Calu3 (cell line): ENCODE results near the gene SLC66A3. TPM values are rescaled to one million over a fixed set of nuclear protein-coding genes. Genes with fewer than 3 reads are reported as not detected.
A peak's percentile ranks its signal among the peaks of the same experiment; 100 is the strongest.

ENCODE experiments used
- BruUV-seq: library from RNA; stranded (reverse); fragments of 400-500 nt; replicated peaks from 2 replicates; lab custom pipeline; 2021; lab: Mats Ljungman, UMichigan
- CTCF ChIA-PET: fragments of 300-600 bp; sonication (Branson Sonifier 250); formaldehyde crosslinking; loops from one replicate; lab custom pipeline; 2022; ENCODE audit warnings: antibody characterized with exemption; lab: Charles Lee
- DNase-seq: peaks from one replicate; pipeline ENCODE4 v3.0.0; 2022
- H3K27ac Mint-ChIP-seq: one replicate; pipeline ENCODE4 v1.8.0; 2022; ENCODE audit warnings: mixed read lengths; ENCODE audit not compliant: unreplicated experiment
- H3K27me3 Mint-ChIP-seq: one replicate; pipeline ENCODE4 v1.8.0; 2022; ENCODE audit warnings: mixed read lengths; ENCODE audit not compliant: unreplicated experiment
- H3K36me3 Mint-ChIP-seq: one replicate; pipeline ENCODE4 v1.8.0; 2022; ENCODE audit warnings: mild to moderate bottlenecking, moderate library complexity, mixed read lengths; ENCODE audit not compliant: insufficient read depth, unreplicated experiment
- H3K4me1 Mint-ChIP-seq: one replicate; pipeline ENCODE4 v1.8.0; 2022; ENCODE audit warnings: mild to moderate bottlenecking, low read depth, mixed read lengths; ENCODE audit not compliant: unreplicated experiment
- H3K4me3 Mint-ChIP-seq: one replicate; pipeline ENCODE4 v1.8.0; 2022; ENCODE audit warnings: mild to moderate bottlenecking, low read depth, moderate library complexity, mixed read lengths; ENCODE audit not compliant: unreplicated experiment
- H3K9me3 Mint-ChIP-seq: one replicate; pipeline ENCODE4 v1.8.0; 2022; ENCODE audit warnings: low read depth, mixed read lengths; ENCODE audit not compliant: unreplicated experiment
- CTCF ChIP-seq: fragments of 200-600 bp; IDR thresholded peaks from one replicate; pipeline ENCODE4 v1.8.0; 2022; ENCODE audit warnings: antibody characterized with exemption; ENCODE audit not compliant: unreplicated experiment
- intact Hi-C: fragments of 100-400 bp; cut with micrococcal nuclease; formaldehyde crosslinking; loops from one replicate; pipeline ENCODE4 v1.10.0; 2022; ENCODE audit not compliant: unreplicated experiment
- total RNA-seq: library from RNA; stranded (reverse); gene quantifications from 2 replicates; pipeline ENCODE4 v1.2.3, GENCODE V29; 2022

SLC66A3 gene
- total RNA-seq, 1 experiment from 2014 or later = 13.5 TPM

GRCh38 chr2:11128243-11128951, 26.9 kb upstream of the SLC66A3 start:
- peaks cover 9% of the 10 kb centered on the region for H3K36me3 Mint-ChIP-seq
- intact Hi-C loops = loop anchor here (10.0 kb wide), 2 partner anchors 214 to 414 kb away; partner anchors contain the start of gene KCNF1
- CTCF ChIA-PET = interaction anchor here (2.0 to 2.3 kb wide), 2 partner anchors 293 to 296 kb away, joined by 10 to 15 read pairs; no protein-coding TSS in a partner anchor

DNA sequence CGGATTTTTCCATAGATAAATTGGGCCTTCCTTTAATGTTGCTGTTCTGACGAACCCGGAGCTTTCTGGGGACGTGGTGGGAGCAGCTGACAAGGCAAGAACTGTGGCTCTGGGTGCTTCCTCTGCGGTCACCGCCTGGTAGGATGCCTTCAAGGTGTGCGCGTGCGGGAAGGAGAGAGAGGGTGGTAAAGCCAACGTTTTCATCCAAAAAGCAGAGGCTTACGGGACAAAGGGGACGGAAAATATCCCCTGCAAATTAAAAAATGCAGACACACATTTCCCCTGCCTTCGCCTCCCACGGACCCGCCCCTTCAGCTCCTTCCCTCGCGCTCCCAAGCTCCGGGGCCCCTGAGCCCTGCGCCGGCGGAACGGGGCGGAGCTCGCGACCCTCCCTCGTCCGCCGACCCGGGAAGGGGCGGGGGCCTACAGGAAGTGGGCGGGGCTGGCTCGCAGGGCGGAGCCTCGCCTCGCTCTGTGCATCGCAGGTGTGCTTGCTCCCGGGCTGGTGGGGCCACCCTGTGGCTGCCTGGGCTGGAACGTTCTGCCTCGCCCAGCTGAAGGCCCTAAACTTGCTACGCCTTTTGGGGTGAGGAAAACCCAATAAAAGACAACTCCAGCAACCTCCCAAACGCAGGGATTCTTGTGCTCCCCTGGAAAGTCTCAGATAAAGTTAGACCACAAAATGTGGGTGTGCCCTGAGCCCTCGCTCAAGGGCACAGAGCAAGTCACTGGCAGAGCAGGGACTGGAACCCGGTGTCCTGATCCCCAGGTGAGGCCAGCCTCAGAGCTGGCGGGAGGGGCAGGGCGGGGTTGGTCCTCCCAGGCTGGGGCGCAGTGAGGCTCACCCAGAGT, 25.4 kb upstream of the SLC66A3 start:
- BruUV-seq = no TSS peak
- no peak overlapping the region for H3K27ac Mint-ChIP-seq
- H3K4me3 Mint-ChIP-seq = peak overlapping the region; percentile 21
- peaks cover 35% of the 10 kb centered on the region for H3K27me3 Mint-ChIP-seq
- H3K36me3 Mint-ChIP-seq = peaks cover 9% of the 10 kb centered on the region
- H3K4me1 Mint-ChIP-seq = peaks cover 14% of the 10 kb centered on the region
- DNase-seq = peak; percentile 84
- intact Hi-C loops = loop anchor here (10.0 kb wide), 2 partner anchors 215 to 415 kb away; partner anchors contain the start of gene KCNF1
- no peaks in the 10 kb centered on the region for H3K9me3 Mint-ChIP-seq
- CTCF ChIA-PET = interaction anchor here (2.0 to 2.3 kb wide), 2 partner anchors 294 to 297 kb away, joined by 10 to 15 read pairs; no protein-coding TSS in a partner anchor
- no peak for TF ChIP-seq CTCF

More at GRCh38 chr2:11128243-11128951, 26.9 kb upstream of the SLC66A3 start:
- DNase-seq = no peak
- Mint-ChIP-seq H3K4me1 (peaks cover 14% of the 10 kb centered on the region), H3K27ac (no peak overlapping the region), H3K4me3 (no peak overlapping the region), H3K27me3 (peaks cover 26% of the 10 kb centered on the region), H3K9me3 (no peaks in the 10 kb centered on the region)
- no TSS peak for BruUV-seq
- TF ChIP-seq CTCF = no peak

GRCh38 chr2:11131166-11131920, 23.9 kb upstream of the SLC66A3 start:
- H3K9me3 Mint-ChIP-seq = no peaks in the 10 kb centered on the region
- H3K36me3 Mint-ChIP-seq = peaks cover 9% of the 10 kb centered on the region
- H3K4me3 Mint-ChIP-seq = no peak overlapping the region
- H3K4me1 Mint-ChIP-seq = peaks cover 14% of the 10 kb centered on the region
- CTCF ChIA-PET = interaction anchor here (0.7 to 2.4 kb wide), 3 partner anchors 20 to 299 kb away, joined by 3 to 17 read pairs (median 3); no protein-coding TSS in a partner anchor
- peaks cover 48% of the 10 kb centered on the region for H3K27me3 Mint-ChIP-seq
- no peak overlapping the region for H3K27ac Mint-ChIP-seq
- intact Hi-C loops = no loop called here
- TF ChIP-seq CTCF = no peak
- no peak for DNase-seq
- no TSS peak for BruUV-seq
